IPS-NIHi7 (cell line): ENCODE measurements around the gene OR8D4.
A peak's percentile ranks its signal among the peaks of the same experiment; 100 is the strongest.
"Not testable (repeated sequence)": the region's sequence is repeated elsewhere in the genome, so short reads cannot be mapped to it uniquely, and the experiment has no call there.

Experiments
- DNase-seq: peaks from one replicate; pipeline ENCODE4 v3.0.0; 2012; ENCODE audit warnings: mixed read lengths; ENCODE audit errors: extremely low spot score

Gene OR8D4

DNA sequence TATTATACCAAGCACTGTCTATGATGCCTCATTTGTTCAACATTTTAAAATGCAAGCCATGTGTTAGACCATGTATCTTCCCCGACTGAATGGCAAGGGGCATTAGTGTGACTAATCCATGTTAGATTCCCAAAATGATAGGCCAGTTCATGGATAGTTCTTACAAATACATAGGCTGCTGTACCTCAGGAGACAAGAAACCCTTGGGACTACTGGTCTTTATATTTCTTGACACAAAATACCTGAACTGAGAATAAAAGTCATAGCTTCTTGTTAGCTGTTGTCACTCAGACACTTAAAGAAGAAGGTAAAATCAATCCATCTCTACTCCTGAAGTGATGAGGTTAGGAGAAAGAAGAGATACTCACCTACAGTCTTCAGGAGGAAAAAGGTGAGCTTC, at the start of gene OR8D4:
Gene OR8D4 (plus strand): TSS at position 301 of the 400 bp plus-strand sequence. CDS start 4,265 bp downstream, outside the sequence.
- DNase-seq = no peak

DNA sequence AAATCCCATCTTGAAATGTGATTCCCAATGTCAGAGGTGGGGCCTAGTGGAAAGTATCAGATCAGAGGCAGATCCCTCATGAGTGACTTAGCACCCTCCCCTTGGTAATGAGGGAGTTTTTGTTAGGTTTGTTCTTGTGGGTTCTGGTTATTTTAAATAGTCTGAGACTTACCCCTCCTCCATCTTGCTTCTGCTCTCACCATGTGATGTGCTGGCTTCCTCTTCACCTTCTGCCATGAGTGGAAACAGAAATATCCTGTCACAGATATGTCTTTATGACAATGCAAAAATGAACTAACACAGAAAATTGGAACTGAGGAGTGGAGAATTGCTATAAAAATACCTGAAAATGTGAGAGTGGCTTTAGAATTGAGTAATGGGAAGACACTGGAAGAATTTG, 49.6 kb upstream of the OR8D4 start:
- no peak for DNase-seq

- peak; percentile 12 for DNase-seq
Measured at GRCh38 chr11:123853038-123853437, 48.9 kb upstream of the OR8D4 start.

DNA sequence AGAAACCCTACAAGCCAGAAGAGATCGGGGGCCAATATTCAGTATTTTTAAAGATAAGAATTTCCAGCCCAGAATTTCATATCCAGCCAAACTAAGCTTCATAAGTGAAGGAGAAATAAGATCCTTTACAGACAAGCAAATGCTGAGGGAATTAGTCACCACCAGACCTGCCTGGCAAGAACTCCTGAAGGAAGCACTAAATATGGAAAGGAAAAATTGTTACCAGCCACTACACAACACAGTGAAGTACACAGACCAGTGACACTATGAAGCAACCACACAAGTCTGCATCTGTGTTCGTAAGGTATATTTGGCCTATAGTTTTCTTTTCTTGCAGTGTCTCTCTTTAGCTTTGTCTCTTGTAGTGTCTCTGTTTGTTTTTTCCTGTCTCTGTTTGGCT, 45.5 kb upstream of the OR8D4 start:
- no peak for DNase-seq

DNA sequence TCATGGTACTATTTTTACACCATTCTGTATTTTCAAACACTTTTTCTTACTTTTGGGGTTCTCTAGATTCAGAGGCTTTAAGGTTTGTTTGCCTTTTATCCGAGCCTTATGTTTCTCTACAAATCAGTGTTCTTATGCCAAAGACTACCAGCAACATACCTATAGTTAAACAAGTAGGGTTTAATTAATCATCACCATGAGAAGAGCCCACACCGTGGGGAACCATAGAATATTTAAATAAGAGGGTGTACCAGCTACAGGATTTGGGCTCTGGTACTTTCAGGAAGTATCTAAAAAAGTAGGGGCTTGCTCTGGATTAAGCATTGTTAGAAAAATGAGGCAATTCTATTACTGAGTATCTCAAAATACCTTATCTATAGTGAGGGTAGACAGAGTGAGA, 42.2 kb upstream of the OR8D4 start:
- no peak for DNase-seq

DNA sequence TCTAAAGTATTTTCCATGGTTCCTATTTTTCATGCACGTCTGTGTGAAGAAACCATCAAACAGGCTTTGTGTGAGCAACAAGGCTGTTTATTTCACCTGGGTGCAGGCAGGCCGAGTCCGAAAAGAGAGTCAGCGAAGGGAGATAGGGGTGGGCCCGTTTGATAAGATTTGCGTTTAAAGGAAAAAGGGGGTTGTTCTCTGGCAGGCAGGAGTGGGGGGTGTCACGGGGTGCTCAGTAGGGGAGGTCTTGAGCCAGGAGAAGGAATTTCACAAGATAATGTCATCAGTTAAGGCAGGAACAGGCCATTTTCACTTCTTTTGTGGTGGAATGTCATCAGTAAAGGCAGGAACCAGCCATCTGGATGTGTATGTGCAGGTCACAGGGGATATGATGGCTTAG, 36.7 kb upstream of the OR8D4 start:
- not testable (repeated sequence) for DNase-seq

- not testable (repeated sequence) for DNase-seq
Measured at GRCh38 chr11:123867795-123868194, 34.2 kb upstream of the OR8D4 start.

DNA sequence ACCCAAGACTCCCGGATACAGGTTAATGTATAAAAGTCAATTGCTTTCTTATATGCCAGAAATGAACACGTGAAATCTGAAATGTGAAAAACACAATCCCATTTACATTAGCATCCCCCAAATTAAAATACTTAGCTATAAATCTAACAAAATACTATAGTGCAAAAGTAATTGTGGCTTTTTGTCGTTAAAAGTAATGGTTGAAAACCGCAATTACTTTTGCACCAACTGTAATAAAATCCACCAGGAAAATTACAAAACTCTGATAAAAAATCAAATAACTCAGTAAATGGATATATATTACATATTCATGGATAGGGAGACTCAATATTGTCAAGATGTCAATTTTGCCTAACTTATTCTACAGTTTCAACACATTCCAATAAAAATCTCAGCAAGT, 21.1 kb upstream of the OR8D4 start:
- no peak for DNase-seq

- no peak for DNase-seq
Measured at GRCh38 chr11:123885570-123885969, 16.4 kb upstream of the OR8D4 start, which contains the start of gene TMEM225. TMEM225 (minus strand) TSS chr11:123885670; CDS start chr11:123885425, 245 bp downstream.

DNA sequence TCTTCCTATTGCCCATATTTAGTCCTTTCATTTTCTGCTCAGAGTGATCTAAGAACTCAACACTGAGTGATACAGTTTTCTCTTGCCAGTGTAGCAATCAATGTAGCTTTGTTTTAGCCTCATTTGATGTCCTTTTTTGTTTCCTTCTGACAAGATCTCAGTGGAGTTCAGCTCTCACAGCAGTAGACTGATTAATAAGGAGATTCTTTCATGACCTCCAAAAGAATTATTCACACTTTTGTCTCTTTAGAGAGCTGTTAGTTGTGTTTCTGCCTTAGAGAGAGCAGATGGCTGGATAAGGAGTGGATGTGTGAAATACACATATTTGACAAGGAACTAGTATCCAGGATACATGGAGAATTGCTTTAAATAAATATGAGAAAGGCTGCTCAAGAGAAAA, 9.9 kb upstream of the OR8D4 start:
- no peak for DNase-seq

GRCh38 chr11:123899792-123900191, 2.2 kb upstream of the OR8D4 start:
- DNase-seq = no peak

DNA sequence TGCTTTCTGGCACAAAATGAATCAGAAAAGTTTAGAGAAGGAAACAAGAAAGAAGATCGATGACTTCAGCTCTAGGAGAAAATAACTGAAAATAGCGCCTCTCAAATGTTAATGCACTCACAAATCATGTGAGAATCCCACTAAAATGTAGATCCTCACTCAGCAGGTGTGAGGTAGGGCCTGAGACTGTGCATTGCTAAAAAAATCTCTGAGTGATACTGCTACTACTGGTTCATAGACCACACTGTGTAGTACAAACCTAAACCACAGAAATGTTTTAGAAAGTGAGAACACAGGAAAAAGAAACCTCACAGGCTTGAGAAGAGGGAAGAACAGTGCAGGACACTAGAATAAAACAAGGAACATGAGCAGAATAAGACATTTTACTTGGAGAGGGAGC, 2.0 kb downstream of the OR8D4 start:
- DNase-seq = no peak

DNA sequence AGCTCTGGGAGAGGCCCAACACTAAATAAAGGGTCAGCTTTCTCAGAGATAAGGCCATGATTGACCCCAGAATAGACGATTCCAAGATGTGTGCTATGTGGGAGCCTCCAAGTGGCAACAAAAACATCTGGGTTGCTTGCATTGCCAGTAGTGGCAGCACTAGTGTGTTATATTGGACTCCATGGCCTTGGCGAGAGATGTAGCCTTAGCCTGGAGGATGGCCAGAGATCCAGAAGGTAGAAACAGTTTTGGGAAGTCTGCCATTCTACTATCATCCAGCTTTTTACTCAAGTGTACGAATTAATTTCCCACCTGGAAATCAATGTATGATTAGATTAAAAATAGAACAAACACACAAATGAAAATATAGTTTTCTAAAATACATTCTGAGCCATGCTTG, 3.0 kb downstream of the OR8D4 start:
- no peak for DNase-seq

DNA sequence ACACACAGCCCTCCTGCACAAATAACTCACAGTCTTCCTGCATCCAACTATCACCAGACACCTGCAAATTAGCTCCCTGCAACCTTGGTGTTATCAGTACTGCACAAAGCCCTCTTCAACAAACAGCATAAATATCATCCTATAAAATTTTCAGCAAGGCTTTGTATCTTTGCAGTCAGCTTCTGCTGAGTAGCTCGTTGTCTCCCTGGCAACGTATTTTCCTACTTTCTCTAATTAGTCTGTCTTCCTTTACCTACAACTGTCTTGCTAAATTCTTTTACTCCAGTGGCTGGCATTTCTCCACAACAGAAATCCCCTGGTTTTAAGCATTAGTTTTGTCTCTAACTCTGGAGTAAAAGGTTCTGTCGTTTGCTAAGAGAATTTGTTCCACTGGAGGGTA, 3.9 kb downstream of the OR8D4 start:
- no peak for DNase-seq

DNA sequence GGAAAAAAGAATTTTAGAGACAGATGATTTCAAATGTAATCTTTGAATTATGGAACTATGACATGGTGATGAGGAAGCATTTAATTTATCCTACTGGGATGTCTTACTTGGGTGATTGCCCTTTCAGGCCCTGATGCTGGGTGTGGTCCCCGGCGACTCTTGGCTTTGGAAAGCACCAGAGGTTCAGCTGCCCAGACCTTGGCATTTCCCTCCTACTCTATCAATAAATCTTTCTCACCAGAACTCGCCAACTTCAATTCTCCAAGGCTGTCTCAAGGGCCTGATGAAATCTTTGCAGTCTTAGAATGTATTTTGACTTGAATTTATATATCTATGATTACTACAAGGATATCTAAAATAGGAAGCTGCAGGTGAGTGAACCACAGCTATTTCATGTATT, 19.0 kb downstream of the OR8D4 start:
- DNase-seq = no peak

DNA sequence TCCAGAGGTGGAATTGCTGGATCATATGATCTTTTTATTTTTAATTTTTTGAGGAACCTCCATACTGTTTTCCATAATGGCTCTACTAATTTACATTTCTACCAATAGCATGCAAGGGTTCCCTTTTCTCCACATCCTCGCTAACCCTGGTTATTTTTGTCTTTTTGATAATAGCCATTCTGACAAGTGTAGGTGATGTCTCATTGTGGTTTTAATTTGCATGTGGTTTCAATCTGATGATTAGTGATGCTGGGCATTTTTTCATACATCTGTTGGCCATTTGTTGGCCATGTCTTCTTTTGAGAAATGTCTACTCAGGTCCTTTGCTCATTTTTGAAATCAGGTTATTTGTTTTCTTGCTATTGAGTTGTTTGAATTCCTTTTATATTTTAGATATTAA, 22.1 kb downstream of the OR8D4 start:
- DNase-seq = no peak

- no peak for DNase-seq
Measured at GRCh38 chr11:123939317-123939716, 37.4 kb downstream of the OR8D4 start, which contains the start of gene OR4D5. OR4D5 (plus strand) TSS chr11:123939617; CDS start chr11:123939617, 0 bp downstream.

DNA sequence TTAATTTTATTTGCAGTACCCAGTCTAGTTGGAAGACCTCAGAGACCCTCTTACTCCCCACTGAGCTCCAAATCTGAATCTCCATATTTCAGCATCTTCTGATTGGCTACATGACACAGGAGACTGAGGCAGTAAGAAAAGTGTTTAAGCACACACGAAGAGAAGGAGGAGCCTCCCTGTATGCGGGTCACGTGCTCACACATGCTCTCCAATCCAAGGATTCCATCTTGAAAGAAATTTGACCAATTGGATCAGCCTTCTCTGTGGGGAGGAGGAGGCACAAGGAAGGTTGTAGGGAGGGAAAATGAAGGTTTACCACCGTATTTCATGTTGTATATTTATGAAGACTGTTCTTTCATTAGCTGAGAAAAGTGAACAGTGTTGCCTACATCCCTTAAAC, 40.4 kb downstream of the OR8D4 start:
- DNase-seq = no peak

- no peak for DNase-seq
Measured at GRCh38 chr11:123943738-123944137, 41.8 kb downstream of the OR8D4 start, which contains the start of gene OR6T1. OR6T1 (minus strand) TSS chr11:123943838; CDS start chr11:123943838, 0 bp downstream.

DNA sequence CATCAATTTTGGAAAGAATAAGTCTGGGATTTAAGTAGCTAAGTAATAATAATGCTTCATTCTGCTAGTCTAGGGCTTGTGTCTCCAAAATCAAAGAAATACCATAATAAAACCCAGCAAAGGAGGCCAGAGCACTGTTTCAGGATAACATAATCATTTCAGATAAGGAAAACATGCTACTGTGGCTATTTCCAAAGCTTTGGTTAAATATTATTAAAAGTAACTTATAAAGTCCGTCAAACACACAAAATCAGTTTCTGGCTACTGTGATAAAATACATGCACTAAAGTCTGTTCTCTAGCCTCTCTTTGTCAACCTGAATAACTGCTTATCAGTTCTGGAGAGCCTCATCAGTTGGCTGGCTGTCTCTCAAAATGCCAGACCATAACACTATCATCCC, 43.2 kb downstream of the OR8D4 start:
- DNase-seq = no peak

- DNase-seq = no peak
Measured at GRCh38 chr11:123956752-123957151, 54.8 kb downstream of the OR8D4 start.
